DMS153 treated with DMSO at 0.1 percent for 48 hours (cell line): Measurements from ENCODE around the gene GBX1.

Experiments
- DNase-seq: peaks from one replicate; lab custom pipeline; 2025; ENCODE audit not compliant: unreplicated experiment; lab: John Stamatoyannopoulos, UW

The GBX1 gene

DNA sequence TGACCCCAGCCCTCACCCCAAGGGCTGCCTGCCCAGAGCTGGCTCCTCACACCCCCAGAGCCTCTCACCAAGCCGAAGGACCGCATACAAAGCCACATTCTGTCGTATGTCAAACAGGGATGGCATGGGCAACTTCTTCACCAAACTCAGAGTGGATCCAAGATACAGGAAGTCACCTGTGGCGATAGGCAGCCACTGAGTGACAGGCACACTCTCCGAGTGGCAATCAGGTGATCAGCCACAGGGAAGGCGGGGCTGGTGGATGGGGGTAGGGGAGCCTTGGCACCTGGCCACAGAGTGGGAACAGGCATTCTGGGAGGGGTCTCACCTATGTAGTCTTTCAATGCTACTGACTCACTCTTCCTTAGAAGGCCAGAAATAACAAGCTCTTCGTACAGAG lies 26.7 kb upstream of the GBX1 start:
- DNase-seq, result no peak

DNA sequence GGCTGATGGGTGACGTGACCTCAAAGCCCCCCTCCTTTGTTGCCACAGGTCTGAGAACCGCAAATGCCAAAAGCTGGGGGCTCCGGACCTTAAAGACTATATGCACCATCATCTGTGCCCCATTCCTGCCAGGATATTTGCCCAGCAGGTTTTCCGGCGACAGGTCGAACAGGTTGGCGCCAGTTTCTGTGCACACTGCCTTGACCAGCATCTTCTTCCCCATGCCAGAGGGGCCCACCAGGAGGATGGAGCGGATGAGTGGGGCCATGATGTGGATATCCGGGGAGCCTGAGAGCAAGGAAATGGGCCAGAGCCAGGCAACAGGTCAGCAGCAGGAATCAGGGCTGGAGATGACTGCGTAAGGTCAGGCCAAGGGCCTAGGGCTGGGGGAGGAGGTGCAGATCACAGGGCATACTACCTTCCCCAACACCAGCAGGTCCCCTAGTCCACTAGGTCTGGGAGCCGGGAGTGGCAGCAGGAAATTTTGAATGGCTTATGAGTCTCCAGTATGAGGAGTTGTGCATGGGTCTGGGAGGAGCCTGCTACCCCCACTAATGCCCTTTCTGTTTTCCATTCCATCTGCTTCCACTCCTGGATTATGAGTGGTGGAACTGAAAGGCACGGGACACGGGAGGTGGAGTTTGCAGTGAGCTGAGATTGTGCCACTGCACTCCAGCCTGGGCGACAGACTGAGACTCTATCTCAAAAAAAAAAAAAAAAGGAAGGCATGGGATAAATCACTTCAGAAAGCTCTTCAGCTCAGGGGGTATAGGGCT lies 25.9 kb upstream of the GBX1 start:
- no peak for DNase-seq

DNA sequence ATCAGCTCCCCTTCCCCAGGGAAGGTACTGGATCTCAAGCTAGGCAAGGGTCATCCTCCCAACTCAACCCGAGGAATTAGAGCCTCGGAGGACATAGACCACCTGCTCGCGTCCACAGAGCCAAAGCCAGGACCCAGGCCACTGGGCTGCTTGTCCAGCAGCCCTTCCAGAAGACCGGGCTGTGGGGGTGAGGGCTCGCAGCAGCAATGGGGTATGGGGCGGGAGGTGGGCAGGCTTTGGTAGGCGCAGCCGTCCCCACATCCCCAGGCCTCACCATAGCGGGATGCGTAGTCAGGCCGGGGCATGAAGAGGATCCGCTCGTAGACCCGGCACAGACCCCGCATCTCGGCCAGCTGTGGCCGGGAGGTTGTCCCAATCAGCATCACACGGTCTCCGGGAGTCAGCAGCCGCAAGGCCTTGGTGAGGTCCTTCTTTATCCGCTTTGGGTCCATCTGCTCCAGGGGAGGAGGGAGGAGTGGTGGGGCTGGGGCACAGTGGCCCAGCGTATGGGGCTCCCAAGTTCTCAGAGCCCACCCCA lies 24.6 kb upstream of the GBX1 start:
- no peak for DNase-seq

DNA sequence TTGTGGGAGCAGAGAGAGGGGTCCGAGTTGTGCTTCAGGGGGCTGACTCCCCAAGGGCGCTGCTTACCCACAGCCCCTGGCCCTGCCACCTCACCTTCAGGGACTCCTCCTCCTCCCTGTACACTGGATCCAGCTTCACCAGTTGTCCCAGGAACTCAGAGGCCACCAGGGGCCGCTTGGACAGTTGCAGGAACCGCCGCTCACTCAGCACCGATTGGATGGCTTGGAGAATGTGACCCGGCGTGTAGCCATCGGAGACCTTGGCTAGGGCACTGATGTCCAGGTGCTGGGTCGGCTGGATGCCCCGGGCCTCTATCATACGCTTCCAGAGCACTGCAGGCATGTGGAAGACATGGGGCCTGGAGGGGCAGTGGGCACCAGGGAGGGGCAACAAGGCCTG lies 24.1 kb upstream of the GBX1 start:
- DNase-seq, result no peak

GRCh38 chr7:151189038-151189437 lies 21.5 kb upstream of the GBX1 start:
- DNase-seq, result no peak

DNA sequence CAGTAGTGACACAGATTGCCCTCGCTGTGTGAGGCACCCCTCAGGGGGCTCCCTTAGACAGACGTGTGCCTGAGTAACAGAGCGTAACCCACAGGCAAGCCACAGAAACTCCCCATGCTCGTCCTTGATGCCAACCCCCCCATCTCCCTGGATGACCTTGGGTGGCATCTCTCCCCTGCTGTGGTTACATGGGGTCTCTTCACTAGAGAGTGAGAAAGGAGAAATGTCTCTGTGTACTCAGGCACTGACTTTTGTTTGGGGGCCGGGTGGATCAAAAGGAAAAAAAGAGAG lies 20.7 kb upstream of the GBX1 start:
- no peak for DNase-seq

DNA sequence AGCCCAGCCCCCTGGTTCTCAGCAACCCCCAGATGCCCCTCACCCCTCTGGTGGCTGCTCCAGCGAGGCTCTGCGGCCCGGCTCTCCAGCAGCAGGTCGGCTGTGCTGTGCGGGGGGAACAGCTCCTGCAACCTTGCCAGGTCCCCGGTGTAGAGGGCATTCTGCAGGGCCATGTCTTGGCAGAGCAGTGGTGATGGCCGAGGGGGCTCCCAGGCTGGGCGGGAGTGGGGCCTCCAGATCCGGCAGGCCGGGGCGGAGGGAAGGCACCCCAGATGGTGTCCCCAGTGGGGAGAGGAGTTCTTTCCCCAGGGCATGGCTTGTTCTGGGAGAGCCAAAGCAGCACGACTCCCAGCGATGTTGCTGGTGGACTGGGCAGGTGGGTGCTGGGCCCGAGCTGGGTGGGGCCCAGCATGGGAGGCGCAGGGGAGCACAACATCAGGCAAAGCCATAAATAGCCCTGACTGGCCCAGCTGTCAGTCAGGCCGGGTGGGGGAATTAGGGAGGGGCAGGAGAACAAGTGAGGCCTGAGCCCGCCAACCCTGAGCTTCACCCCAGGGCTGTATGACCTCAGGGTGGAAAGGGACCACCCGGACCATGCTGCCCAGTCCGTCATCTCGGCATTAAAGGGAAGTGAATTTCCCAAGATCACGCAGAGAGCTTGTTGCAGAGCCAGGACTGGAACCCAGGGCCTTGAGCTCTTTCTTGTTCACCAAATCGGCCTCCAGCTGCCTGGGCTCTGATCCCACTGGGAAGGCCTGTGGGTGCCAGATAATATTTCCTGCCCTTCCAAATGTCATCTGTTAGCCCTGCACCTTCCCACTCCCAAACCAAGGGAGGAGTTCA lies 20.1 kb upstream of the GBX1 start:
- DNase-seq, result no peak

DNA sequence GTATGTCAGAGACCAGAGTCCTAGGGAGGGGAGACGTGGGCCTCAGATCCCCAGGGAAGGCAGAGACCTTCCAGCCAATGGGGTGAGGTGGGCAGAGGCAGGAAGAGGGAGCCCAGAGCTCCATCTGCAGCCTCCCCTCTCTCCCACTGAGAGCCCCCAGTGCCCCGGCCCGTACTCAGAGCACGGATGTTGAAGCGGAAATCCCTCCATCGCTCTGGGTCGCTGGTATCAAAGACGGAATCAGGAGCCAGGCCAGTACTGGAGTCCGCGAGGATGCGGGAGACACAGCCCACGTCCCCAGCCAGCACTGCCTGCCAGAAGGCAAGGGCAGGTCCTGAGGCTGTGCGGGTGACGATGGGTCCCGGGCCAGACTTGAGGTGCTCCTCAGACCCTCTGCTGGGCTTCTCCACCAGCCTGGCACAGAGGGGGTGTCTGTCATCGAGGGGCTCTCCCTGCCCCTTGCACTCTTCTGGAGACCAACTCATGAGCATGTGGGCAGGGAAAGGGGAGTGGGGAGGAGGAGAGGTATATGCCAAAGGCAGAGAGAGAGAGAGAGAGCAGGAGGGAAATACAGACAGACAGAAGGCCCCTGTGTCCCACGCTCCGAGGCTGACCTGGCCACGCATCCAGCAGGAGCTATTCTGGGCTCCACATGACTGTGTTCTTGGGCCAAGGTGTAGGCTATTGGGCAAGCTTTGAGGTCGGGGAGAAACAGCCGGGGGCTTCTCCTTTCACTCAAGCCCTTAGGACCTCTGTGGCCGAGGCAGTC lies 19.3 kb upstream of the GBX1 start, which contains the start of gene ASB10:
ASB10 (minus strand) TSS at position 611 of the 769 bp plus-strand sequence; CDS start at position 491, 120 bp downstream.
- DNase-seq, result no peak

DNA sequence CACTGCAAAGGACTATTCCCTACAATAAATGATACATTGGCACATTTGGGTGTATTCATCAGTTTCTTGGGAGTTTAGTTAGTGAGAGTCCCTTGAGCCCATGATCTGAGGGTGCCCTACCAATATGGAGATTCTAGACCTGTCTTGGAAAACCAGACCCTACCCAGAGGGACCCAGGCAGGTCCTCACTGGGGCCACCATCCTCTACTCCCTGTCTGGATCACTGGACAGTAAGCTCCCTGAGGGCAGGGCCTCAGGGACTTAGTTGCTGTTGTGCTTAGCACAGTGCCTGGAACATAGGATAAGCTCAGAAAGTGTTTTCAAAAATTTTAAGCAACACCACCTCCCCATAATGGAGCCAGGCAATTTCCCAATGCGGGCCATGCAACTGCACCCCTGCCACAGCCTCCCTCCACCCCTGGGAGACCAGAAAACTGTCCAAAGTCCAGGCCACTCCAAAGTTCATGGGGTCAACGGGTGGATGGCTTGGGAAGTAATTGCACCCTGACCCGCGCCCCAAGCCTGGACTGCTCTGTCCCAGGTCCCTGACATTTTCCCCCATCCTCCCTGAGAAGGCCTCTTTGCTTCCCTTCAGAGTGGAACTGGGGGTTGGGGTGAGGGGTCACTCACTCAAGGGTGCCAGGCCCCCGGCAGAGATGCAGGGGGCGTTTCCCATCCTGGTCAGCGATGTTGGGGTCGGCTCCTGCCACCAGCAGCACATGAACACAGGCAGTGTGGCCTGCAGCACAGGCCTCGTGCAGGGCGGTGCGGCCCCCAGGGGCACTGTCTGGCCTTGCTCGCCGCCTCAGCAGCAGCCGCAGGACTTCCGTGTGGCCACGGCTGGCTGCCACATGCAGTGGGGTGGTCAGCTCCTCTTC lies 18.5 kb upstream of the GBX1 start:
- DNase-seq, result no peak

DNA sequence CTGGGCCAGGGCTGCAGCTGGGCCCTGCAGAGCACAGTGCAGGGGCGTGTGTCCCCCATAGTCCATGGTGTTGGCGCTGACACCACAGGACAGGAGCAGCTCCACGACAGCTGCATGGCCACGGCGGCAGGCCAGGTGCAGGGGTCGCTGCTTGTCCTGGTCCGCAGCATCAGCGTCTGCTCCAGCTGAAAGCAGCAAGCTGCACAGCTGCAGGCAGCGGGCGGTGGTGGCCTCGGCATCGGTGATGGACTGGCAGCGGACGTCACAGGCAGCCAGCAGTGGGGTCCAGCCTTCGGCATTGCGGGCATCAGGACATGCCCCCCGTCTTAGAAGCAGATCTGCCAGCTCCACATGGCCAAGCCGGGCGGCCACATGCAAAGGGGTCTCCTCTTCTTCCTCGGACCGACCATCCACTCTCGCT lies 13.5 kb upstream of the GBX1 start:
- no peak for DNase-seq

- no peak for DNase-seq
Observed at GRCh38 chr7:151179946-151180345, 12.5 kb upstream of the GBX1 start.

- no peak for DNase-seq
Observed at GRCh38 chr7:151179287-151179860, 11.9 kb upstream of the GBX1 start.

GRCh38 chr7:151178831-151179230 lies 11.3 kb upstream of the GBX1 start:
- DNase-seq, result no peak

- DNase-seq, result no peak
Observed at GRCh38 chr7:151178236-151178635, 10.7 kb upstream of the GBX1 start.

DNA sequence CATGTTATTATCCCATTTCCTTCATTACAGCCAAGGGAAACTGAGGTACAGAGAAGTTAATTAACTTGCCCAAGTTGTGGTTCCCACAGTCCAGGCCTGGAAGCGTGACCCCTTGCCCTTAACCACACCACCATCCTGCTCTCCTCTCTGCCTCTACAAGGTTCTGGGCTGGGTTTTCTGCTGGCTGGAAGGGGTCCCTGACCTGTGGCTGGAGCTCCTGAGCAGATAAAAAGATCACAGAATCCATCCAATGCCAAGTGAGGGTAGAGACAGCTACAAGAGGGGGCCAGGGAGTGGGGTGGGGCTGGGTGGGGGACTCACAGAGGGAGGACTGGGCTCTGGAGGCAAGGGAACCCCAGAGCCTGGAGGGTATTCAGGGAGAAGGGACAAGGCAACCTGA lies 9.8 kb upstream of the GBX1 start:
- DNase-seq, result no peak

DNA sequence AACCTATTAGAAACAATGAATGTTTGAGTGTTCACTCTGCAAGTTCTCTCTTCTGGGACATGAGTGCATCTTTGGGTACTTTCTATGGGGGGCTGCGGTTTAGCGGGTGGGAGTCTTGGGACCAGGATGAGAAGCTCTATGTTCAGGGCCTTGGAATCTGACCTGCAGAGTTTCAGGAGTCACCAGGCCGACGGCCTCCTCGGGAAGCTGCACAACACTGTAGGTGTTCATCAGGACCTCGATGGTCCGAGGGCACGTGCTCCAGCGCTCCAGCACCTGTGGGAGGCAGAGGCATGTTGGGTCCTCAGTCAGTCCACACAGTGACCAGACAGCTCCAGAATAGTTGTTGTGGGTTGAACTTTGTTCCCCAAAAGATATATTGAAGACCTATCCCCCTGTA lies 8.9 kb upstream of the GBX1 start:
- DNase-seq, result no peak

GRCh38 chr7:151175793-151176311 lies 8.4 kb upstream of the GBX1 start:
- no peak for DNase-seq

- no peak for DNase-seq
Observed at GRCh38 chr7:151175047-151175792, 7.7 kb upstream of the GBX1 start.
